GM20000 (cell line): ENCODE results near the gene POU2AF1.

Experiments used
- DNase-seq: peaks from one replicate; pipeline ENCODE4 v3.0.0; 2012; ENCODE audit warnings: low spot score
- TF ChIP-seq, protein P1 (sequence below): IDR thresholded peaks from 2 replicates; pipeline ENCODE4 v1.5.1; 2012; ENCODE audit warnings: mild to moderate bottlenecking, control low read depth; ENCODE audit errors: extremely low read depth, missing control alignments

POU2AF1 gene

GRCh38 chr11:111416231-111416960, 37.3 kb upstream of the POU2AF1 start:
- TF ChIP-seq, protein P1, sequence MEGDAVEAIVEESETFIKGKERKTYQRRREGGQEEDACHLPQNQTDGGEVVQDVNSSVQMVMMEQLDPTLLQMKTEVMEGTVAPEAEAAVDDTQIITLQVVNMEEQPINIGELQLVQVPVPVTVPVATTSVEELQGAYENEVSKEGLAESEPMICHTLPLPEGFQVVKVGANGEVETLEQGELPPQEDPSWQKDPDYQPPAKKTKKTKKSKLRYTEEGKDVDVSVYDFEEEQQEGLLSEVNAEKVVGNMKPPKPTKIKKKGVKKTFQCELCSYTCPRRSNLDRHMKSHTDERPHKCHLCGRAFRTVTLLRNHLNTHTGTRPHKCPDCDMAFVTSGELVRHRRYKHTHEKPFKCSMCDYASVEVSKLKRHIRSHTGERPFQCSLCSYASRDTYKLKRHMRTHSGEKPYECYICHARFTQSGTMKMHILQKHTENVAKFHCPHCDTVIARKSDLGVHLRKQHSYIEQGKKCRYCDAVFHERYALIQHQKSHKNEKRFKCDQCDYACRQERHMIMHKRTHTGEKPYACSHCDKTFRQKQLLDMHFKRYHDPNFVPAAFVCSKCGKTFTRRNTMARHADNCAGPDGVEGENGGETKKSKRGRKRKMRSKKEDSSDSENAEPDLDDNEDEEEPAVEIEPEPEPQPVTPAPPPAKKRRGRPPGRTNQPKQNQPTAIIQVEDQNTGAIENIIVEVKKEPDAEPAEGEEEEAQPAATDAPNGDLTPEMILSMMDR: no peak
- no peak for DNase-seq

DNA sequence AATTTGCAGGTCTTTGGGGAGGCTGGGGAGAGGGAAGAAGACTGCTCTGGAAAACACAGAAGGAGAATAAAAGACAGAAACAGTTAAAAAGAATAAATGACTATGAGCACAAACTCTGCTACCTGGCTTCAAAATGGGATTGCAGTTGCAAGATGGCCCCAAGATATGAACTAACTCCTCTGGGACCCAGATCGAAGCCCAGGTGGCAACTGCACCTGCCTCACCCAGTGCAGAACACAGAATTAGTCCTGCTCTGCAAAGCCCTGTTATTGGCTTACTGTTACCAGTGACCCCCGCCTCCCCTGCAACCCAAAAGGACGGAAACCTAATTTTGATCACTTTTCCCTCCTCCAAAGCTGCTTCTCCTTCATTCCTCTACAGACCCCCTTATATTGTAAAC, 35.9 kb upstream of the POU2AF1 start:
- no peak for DNase-seq
- TF ChIP-seq, protein P1: no peak

- peak; percentile 63 for DNase-seq
- TF ChIP-seq, protein P1: no peak
Measured at GRCh38 chr11:111414267-111414931, 35.3 kb upstream of the POU2AF1 start.

GRCh38 chr11:111413849-111414248, 34.8 kb upstream of the POU2AF1 start:
- TF ChIP-seq, protein P1: no peak
- DNase-seq: no peak

DNA sequence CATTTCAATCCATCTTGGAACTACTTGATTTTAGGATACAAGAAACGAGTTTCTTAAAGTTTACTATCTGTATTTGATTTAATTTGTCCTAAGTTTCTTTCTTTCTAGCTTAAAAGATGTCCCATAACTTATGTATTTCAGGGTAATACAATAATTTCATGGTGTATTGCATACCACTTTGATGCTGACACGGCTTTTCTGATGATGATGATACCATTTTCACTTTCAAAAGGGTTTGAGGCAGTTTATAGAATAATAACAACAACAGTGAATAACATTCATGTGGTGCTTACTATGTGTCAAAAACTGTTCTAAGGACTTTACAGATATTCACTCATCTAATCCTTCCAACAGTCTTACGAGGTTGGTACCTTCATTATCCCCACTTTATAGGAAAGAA, 33.2 kb upstream of the POU2AF1 start:
- TF ChIP-seq, protein P1: no peak
- no peak for DNase-seq

DNA sequence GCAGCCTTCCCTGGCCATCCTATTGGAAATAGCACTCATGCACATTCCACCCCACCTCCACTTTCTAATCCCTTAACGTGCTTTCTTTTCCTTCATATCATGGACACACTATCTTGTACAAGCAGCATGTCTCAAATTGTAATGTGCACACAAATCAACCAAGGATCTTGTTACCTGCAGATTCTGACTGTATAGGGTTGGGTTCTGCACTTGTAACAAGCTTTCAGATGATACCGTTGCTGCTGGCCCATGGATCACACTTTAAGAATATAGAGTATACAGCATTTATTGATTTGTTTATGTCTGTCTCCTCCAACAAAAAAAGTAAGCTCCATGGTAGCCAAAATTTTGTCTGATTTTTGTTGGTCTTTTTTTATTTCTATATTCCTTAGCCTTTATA, 32.4 kb upstream of the POU2AF1 start:
- no peak for DNase-seq
- TF ChIP-seq, protein P1: no peak

DNA sequence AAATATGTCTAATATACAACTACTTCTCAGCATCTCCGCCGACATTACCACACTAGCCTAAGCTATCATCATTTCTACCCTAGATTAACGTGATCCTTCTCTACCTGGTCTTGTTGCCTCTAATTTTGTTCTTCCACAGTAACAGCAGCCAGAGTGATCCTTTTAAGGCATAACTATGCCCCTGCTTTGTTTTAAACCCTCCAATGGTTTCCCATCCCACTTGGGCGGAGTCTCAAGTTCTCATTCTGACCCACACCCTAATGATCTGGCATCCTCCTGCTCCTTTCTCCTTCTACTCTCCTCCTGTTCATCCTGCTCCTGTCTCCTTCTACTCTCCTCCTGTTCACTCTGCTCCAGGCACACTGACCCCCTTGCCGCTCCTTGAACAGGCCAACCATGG, 31.9 kb upstream of the POU2AF1 start:
- no peak for DNase-seq
- TF ChIP-seq, protein P1: no peak
